KG1 (cell line): ENCODE measurements around the gene ZCCHC12.
"Not testable (repeated sequence)": the region's sequence is repeated elsewhere in the genome, so short reads cannot be mapped to it uniquely, and the experiment has no call there.

Experiments used
- DNase-seq: peaks from one replicate; lab custom pipeline; 2025; lab: John Stamatoyannopoulos, UW

Gene ZCCHC12

GRCh38 chrX:118823263-118824172, at the start of gene ZCCHC12:
Gene ZCCHC12 (plus strand): TSS chrX:118823824. CDS start chrX:118825245, 1,421 bp downstream.
- DNase-seq, result no peak

- no peak for DNase-seq
Observed at GRCh38 chrX:118779581-118779980, 44.0 kb upstream of the ZCCHC12 start.

- DNase-seq, result no peak
Observed at GRCh38 chrX:118780509-118780908, 43.1 kb upstream of the ZCCHC12 start.

GRCh38 chrX:118780911-118781310, 42.7 kb upstream of the ZCCHC12 start:
- DNase-seq, result no peak

- DNase-seq, result no peak
Observed at GRCh38 chrX:118795528-118796280, 27.9 kb upstream of the ZCCHC12 start.

- DNase-seq, result no peak
Observed at GRCh38 chrX:118802857-118803256, 20.8 kb upstream of the ZCCHC12 start.

GRCh38 chrX:118807151-118808017, 16.2 kb upstream of the ZCCHC12 start:
- DNase-seq, result peak; percentile 8

- DNase-seq, result not testable (repeated sequence)
Observed at GRCh38 chrX:118817257-118817656, 6.4 kb upstream of the ZCCHC12 start.

GRCh38 chrX:118824173-118824730, 628 bp downstream of the ZCCHC12 start:
- DNase-seq, result no peak

GRCh38 chrX:118825227-118825626, 1.6 kb downstream of the ZCCHC12 start:
- no peak for DNase-seq

GRCh38 chrX:118839334-118839958, 15.8 kb downstream of the ZCCHC12 start:
- no peak for DNase-seq

- peak; percentile 8 for DNase-seq
Observed at GRCh38 chrX:118847676-118848075, 24.1 kb downstream of the ZCCHC12 start.

- no peak for DNase-seq
Observed at GRCh38 chrX:118853596-118853995, 30.0 kb downstream of the ZCCHC12 start.

- DNase-seq, result no peak
Observed at GRCh38 chrX:118855681-118856310, 32.2 kb downstream of the ZCCHC12 start.

GRCh38 chrX:118857006-118857405, 33.4 kb downstream of the ZCCHC12 start:
- no peak for DNase-seq

- no peak for DNase-seq
Observed at GRCh38 chrX:118861338-118861737, 37.7 kb downstream of the ZCCHC12 start.

GRCh38 chrX:118862091-118862490, 38.5 kb downstream of the ZCCHC12 start:
- no peak for DNase-seq

- DNase-seq, result no peak
Observed at GRCh38 chrX:118862979-118863378, 39.4 kb downstream of the ZCCHC12 start.

- no peak for DNase-seq
Observed at GRCh38 chrX:118864063-118864635, 40.5 kb downstream of the ZCCHC12 start.

- no peak for DNase-seq
Observed at GRCh38 chrX:118865231-118865630, 41.6 kb downstream of the ZCCHC12 start.
